ENCODE results near the gene DNAL1. TPM values are rescaled to one million over a fixed set of nuclear protein-coding genes. Genes with fewer than 3 reads are reported as not detected.

DNAL1 gene
- total RNA-seq, 5 donors from 2014 or later (not counting 1 experiment from before 2014, with no cell fraction given) = 5.5 to 7.2 (median 6.2) TPM

DNA sequence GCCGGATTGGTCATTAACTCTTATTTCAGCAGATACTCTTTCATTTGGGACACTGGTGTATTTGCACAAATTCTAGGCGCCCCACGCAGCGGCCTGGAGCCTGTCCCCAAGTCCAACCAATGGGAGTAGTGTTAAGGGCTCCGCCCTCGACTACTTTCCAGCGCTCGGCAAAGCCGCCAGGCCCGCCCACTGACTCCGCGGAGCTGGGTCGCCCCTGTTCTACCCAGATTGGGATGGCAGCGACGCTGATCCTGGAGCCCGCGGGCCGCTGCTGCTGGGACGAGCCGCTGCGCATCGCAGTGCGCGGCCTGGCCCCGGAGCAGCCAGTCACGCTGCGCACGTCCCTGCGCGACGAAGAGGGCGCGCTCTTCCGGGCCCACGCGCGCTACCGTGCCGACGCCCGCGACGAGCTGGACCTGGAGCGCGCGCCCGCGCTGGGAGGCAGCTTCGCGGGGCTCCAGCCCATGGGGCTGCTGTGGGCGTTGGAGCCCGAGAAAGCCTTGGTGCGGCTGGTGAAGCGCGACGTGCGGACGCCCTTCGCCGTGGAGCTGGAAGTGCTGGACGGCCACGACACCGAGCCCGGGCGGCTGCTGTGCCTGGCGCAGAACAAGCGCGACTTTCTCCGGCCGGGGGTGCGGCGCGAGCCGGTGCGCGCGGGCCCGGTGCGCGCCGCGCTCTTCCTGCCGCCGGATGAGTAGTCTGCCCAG is 32.3 kb upstream of the DNAL1 start, which contains the start of gene ACOT6:
Gene ACOT6, plus strand, starts transcription at position 179 of the 707 bp plus-strand sequence. Its CDS starts 55 bp downstream, at position 234.
- ChIA-PET POLR2A (interaction anchor here (0.6 to 1.1 kb wide), 2 partner anchors 43 to 45 kb away, joined by 3 to 9 read pairs; partner anchors contain the start of gene ACOT2 (in 1 of the 2)), CTCF (interaction anchor here (0.6 to 1.5 kb wide), 6 partner anchors 21 to 76 kb away, joined by 3 to 17 read pairs (median 4); partner anchors contain the start of genes ACOT2 (in 1 of the 2) and ACOT4 (in 1 of the 2))
- no peaks in the 10 kb centered on the region for H3K27me3 Mint-ChIP-seq
- ATAC-seq (replicated peaks in 1 of 4) (peak; percentile 89 to 92 (median 90)), DNase-seq (peak; percentile 43 to 83 (median 60))
- H3K9me3 ChIP-seq = no peaks in the 10 kb centered on the region
- no peaks in the 10 kb centered on the region for H3K9me3 Mint-ChIP-seq
- H3K4me1 ChIP-seq (ENCODE audit: control insufficient read depth in 1 of 2, extremely low read depth in 1 of 2, insufficient read depth in 2 of 2, low read length in 2 of 2) = peaks cover 0 to 10% of the 10 kb centered on the region in 2 experiments
- H3K27ac ChIP-seq (ENCODE audit: low read length) = peak within 1 kb of the TSS; percentile 72
- H3K4me1 Mint-ChIP-seq = peaks cover 5 to 6% (median 6%) of the 10 kb centered on the region in 3 donors
- WGBS (ENCODE audit: insufficient coverage) = under 1% methylated on average over 84 of the region's 84 CpGs
- H3K36me3 ChIP-seq (ENCODE audit: control insufficient read depth in 2 of 2, extremely low read depth in 1 of 2, insufficient read depth in 1 of 2, low read length in 1 of 2) = no peaks in the 10 kb centered on the region
- no peaks in the 10 kb centered on the region for H3K36me3 Mint-ChIP-seq
- no peaks in the 10 kb centered on the region for H3K27me3 ChIP-seq (replicated peaks in 1 of 2; ENCODE audit: control insufficient read depth in 2 of 2, extremely low read depth in 1 of 2, insufficient read depth in 2 of 2, low read length in 1 of 2)
- peak within 1 kb of the TSS; percentile 80 to 88 (median 85) for H3K4me3 Mint-ChIP-seq
- H3K27ac Mint-ChIP-seq = peak within 1 kb of the TSS; percentile 83 to 92
- H3K4me3 ChIP-seq (ENCODE audit: control insufficient read depth in 1 of 2, extremely low read depth in 1 of 2, low read length in 1 of 2) = peak within 1 kb of the TSS; percentile 63 to 72

GRCh38 chr14:73613046-73613383 is 31.8 kb upstream of the DNAL1 start:
- H3K36me3 Mint-ChIP-seq = no peaks in the 10 kb centered on the region
- Histone ChIP-seq H3K4me1 (ENCODE audit: control insufficient read depth in 1 of 2, extremely low read depth in 1 of 2, insufficient read depth in 2 of 2, low read length in 2 of 2) (peaks cover 0 to 10% of the 10 kb centered on the region in 2 experiments), H3K27me3 (replicated peaks in 1 of 2; ENCODE audit: control insufficient read depth in 2 of 2, extremely low read depth in 1 of 2, insufficient read depth in 2 of 2, low read length in 1 of 2) (no peaks in the 10 kb centered on the region), H3K27ac (ENCODE audit: low read length) (peak overlapping the region; percentile 49), H3K4me3 (ENCODE audit: control insufficient read depth in 1 of 2, extremely low read depth in 1 of 2, low read length in 1 of 2) (peak overlapping the region; percentile 63 to 72), H3K36me3 (ENCODE audit: control insufficient read depth in 2 of 2, extremely low read depth in 1 of 2, insufficient read depth in 1 of 2, low read length in 1 of 2) (no peaks in the 10 kb centered on the region), H3K9me3 (no peaks in the 10 kb centered on the region)
- peaks cover 5 to 6% (median 6%) of the 10 kb centered on the region in 3 donors for H3K4me1 Mint-ChIP-seq
- no peaks in the 10 kb centered on the region for H3K27me3 Mint-ChIP-seq
- ChIA-PET CTCF (interaction anchor here (0.6 to 1.5 kb wide), 6 partner anchors 20 to 76 kb away, joined by 3 to 17 read pairs (median 4); partner anchors contain the start of genes ACOT2 (in 1 of the 2) and ACOT4 (in 1 of the 2)), POLR2A (interaction anchor here (0.6 to 1.1 kb wide), 2 partner anchors 44 to 46 kb away, joined by 3 to 9 read pairs; partner anchors contain the start of gene ACOT2 (in 1 of the 2))
- peak; percentile 5 to 21 (median 12) for ATAC-seq (replicated peaks in 1 of 4)
- WGBS (ENCODE audit: insufficient coverage) = 18% methylated on average over 10 of the region's 13 CpGs
- DNase-seq = no peak
- no peaks in the 10 kb centered on the region for H3K9me3 Mint-ChIP-seq
- peak overlapping the region; percentile 80 to 88 (median 85) for H3K4me3 Mint-ChIP-seq
- peak overlapping the region; percentile 83 to 92 for H3K27ac Mint-ChIP-seq

- H3K27ac ChIP-seq (ENCODE audit: low read length) = no peak overlapping the region
- Mint-ChIP-seq H3K4me3 (peak overlapping the region; percentile 80 to 88 (median 85)), H3K4me1 (peaks cover 5 to 6% (median 6%) of the 10 kb centered on the region in 3 donors), H3K9me3 (no peaks in the 10 kb centered on the region), H3K27ac (peak overlapping the region in 1 of 2 donors; percentile 92), H3K36me3 (no peaks in the 10 kb centered on the region), H3K27me3 (no peaks in the 10 kb centered on the region)
- ATAC-seq (replicated peaks in 1 of 4) = no peak
- no peak for DNase-seq
- ChIA-PET CTCF (interaction anchor here in 1 of 2 donors (1.4 to 1.5 kb wide), 2 partner anchors 22 to 45 kb away, joined by 4 to 17 read pairs; partner anchors contain the start of genes ACOT2 and ACOT4), POLR2A (interaction anchor here in 1 of 2 donors (0.7 to 1.1 kb wide), 2 partner anchors 46 to 1223 kb away, joined by 7 to 9 read pairs; no protein-coding TSS in a partner anchor)
- H3K9me3 ChIP-seq = no peaks in the 10 kb centered on the region
- H3K4me3 ChIP-seq (ENCODE audit: control insufficient read depth in 1 of 2, extremely low read depth in 1 of 2, low read length in 1 of 2) = peak overlapping the region in 1 of 2 donors; percentile 63
- peaks cover 0 to 10% of the 10 kb centered on the region in 2 experiments for H3K4me1 ChIP-seq (ENCODE audit: control insufficient read depth in 1 of 2, extremely low read depth in 1 of 2, insufficient read depth in 2 of 2, low read length in 2 of 2)
- H3K36me3 ChIP-seq (ENCODE audit: control insufficient read depth in 2 of 2, extremely low read depth in 1 of 2, insufficient read depth in 1 of 2, low read length in 1 of 2) = no peaks in the 10 kb centered on the region
- WGBS (ENCODE audit: insufficient coverage) = no CpG with 5 or more reads among the region's 3 CpGs
- H3K27me3 ChIP-seq (replicated peaks in 1 of 2; ENCODE audit: control insufficient read depth in 2 of 2, extremely low read depth in 1 of 2, insufficient read depth in 2 of 2, low read length in 1 of 2) = no peaks in the 10 kb centered on the region
These were observed 31.3 kb upstream of the DNAL1 start for GRCh38 chr14:73613419-73613963.

DNA sequence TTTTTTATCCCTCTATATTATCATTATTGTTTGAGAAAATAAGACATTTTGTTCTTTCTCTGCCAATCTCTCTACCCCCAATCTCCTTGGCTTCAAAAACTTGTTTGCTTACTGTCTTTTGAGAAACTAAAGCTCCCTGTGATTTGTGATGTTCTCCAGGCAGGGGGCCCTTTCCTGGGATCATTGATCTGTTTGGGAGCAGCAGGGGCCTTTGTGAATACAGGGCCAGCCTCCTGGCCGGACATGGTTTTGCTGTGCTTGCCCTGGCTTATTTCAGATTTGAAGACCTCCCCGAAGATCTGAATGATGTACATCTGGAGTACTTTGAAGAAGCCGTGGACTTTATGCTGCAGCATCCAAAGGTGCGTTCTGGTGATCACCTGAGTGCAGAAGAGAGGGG is 28.0 kb upstream of the DNAL1 start:
- CTCF ChIA-PET = no interaction called here
- no peaks in the 10 kb centered on the region for H3K9me3 ChIP-seq
- no peak overlapping the region for H3K27ac ChIP-seq (ENCODE audit: low read length)
- no peak for DNase-seq
- Mint-ChIP-seq H3K36me3 (no peaks in the 10 kb centered on the region), H3K27me3 (no peaks in the 10 kb centered on the region), H3K4me3 (no peak overlapping the region), H3K4me1 (peaks cover 5 to 6% (median 6%) of the 10 kb centered on the region in 3 donors), H3K9me3 (no peaks in the 10 kb centered on the region), H3K27ac (no peak overlapping the region)
- no peaks in the 10 kb centered on the region for H3K27me3 ChIP-seq (replicated peaks in 1 of 2; ENCODE audit: control insufficient read depth in 2 of 2, extremely low read depth in 1 of 2, insufficient read depth in 2 of 2, low read length in 1 of 2)
- H3K4me3 ChIP-seq (ENCODE audit: control insufficient read depth in 1 of 2, extremely low read depth in 1 of 2, low read length in 1 of 2) = no peak overlapping the region
- peaks cover 0 to 10% of the 10 kb centered on the region in 2 experiments for H3K4me1 ChIP-seq (ENCODE audit: control insufficient read depth in 1 of 2, extremely low read depth in 1 of 2, insufficient read depth in 2 of 2, low read length in 2 of 2)
- ATAC-seq (replicated peaks in 1 of 4) = no peak
- H3K36me3 ChIP-seq (ENCODE audit: control insufficient read depth in 2 of 2, extremely low read depth in 1 of 2, insufficient read depth in 1 of 2, low read length in 1 of 2) = no peaks in the 10 kb centered on the region
- WGBS (ENCODE audit: insufficient coverage) = 89% methylated on average over 4 of the region's 4 CpGs
- POLR2A ChIA-PET = interaction anchor here in 1 of 2 donors (0.6 kb wide), 1 partner anchor 391 kb away, joined by 5 read pairs; no protein-coding TSS in a partner anchor

GRCh38 chr14:73619524-73619923 is 25.3 kb upstream of the DNAL1 start:
- POLR2A ChIA-PET = no interaction called here

DNA sequence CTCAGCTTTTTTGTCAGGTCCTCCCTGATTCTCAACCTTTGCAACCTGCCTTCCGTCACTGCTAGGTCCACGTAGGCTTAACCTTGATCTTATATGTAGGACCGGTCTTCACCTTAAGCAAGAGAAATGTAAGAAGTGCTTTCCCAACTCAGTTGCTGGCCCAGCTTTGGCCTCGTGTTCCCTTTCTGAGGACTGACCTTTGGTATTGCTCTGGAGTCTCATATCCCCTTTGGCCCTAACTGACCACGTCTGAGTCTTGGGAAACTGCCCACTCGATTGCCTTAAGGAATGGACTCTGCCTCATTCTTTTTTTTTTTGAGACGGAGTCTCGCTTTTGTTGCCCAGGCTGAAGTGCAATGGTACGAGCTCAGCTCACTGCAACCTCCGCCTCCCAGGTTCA is 24.5 kb upstream of the DNAL1 start:
- CTCF ChIA-PET = no interaction called here
- Mint-ChIP-seq H3K36me3 (no peaks in the 10 kb centered on the region), H3K27ac (no peak overlapping the region), H3K9me3 (no peaks in the 10 kb centered on the region), H3K27me3 (no peaks in the 10 kb centered on the region), H3K4me3 (no peak overlapping the region), H3K4me1 (no peaks in the 10 kb centered on the region)
- POLR2A ChIA-PET = no interaction called here
- H3K4me3 ChIP-seq (ENCODE audit: control insufficient read depth in 1 of 2, extremely low read depth in 1 of 2, low read length in 1 of 2) = no peak overlapping the region
- no peaks in the 10 kb centered on the region for H3K4me1 ChIP-seq (ENCODE audit: control insufficient read depth in 1 of 2, extremely low read depth in 1 of 2, insufficient read depth in 2 of 2, low read length in 2 of 2)
- H3K27ac ChIP-seq (ENCODE audit: low read length) = no peak overlapping the region
- no peaks in the 10 kb centered on the region for H3K27me3 ChIP-seq (replicated peaks in 1 of 2; ENCODE audit: control insufficient read depth in 2 of 2, extremely low read depth in 1 of 2, insufficient read depth in 2 of 2, low read length in 1 of 2)
- no peaks in the 10 kb centered on the region for H3K36me3 ChIP-seq (ENCODE audit: control insufficient read depth in 2 of 2, extremely low read depth in 1 of 2, insufficient read depth in 1 of 2, low read length in 1 of 2)
- DNase-seq (no peak), ATAC-seq (replicated peaks in 1 of 4) (no peak)
- 80% methylated on average over 7 of the region's 10 CpGs for WGBS (ENCODE audit: insufficient coverage)
- H3K9me3 ChIP-seq = no peaks in the 10 kb centered on the region

More at GRCh38 chr14:73619524-73619923, 25.3 kb upstream of the DNAL1 start:
- Mint-ChIP-seq H3K36me3 (no peaks in the 10 kb centered on the region), H3K9me3 (no peaks in the 10 kb centered on the region), H3K4me3 (no peak overlapping the region), H3K27me3 (no peaks in the 10 kb centered on the region), H3K4me1 (no peaks in the 10 kb centered on the region), H3K27ac (no peak overlapping the region)
- H3K27ac ChIP-seq (ENCODE audit: low read length) = no peak overlapping the region
- no peak overlapping the region for H3K4me3 ChIP-seq (ENCODE audit: control insufficient read depth in 1 of 2, extremely low read depth in 1 of 2, low read length in 1 of 2)
- ATAC-seq (replicated peaks in 1 of 4) = no peak
- H3K4me1 ChIP-seq (ENCODE audit: control insufficient read depth in 1 of 2, extremely low read depth in 1 of 2, insufficient read depth in 2 of 2, low read length in 2 of 2) = no peaks in the 10 kb centered on the region
- CTCF ChIA-PET = no interaction called here
- no peaks in the 10 kb centered on the region for H3K36me3 ChIP-seq (ENCODE audit: control insufficient read depth in 2 of 2, extremely low read depth in 1 of 2, insufficient read depth in 1 of 2, low read length in 1 of 2)
- no peak for DNase-seq
- H3K9me3 ChIP-seq = no peaks in the 10 kb centered on the region
- no CpG with 5 or more reads among the region's 1 CpG for WGBS (ENCODE audit: insufficient coverage)
- no peaks in the 10 kb centered on the region for H3K27me3 ChIP-seq (replicated peaks in 1 of 2; ENCODE audit: control insufficient read depth in 2 of 2, extremely low read depth in 1 of 2, insufficient read depth in 2 of 2, low read length in 1 of 2)

Data from T-cell (primary cell).